Measurements from ENCODE around the gene LRTM1. TPM values are rescaled to one million over a fixed set of nuclear protein-coding genes. Genes with fewer than 3 reads are reported as not detected.

Gene LRTM1
- total RNA-seq, 1 donor = not detected

DNA sequence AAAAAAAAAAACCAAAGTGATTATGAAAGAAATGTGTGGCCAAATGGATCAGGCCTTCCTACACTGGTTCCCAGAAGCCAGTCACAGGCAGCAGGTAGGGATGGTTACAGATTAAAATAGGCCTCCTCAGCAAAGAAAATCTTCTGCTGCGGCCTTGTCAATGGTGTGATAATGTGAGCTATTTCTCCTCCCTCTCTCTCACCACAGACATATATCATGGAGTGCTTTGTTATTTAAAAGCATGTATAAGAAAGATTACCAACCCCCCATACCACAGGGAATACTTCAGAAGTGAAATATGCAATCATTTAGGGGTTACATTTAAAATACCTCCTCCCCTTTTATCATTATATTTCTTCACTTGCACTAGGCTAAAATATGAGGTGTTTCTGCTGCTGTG, 32.2 kb upstream of the LRTM1 start:
- DNase-seq (ENCODE audit: insufficient read length, low spot score, missing footprints) = no peak

DNA sequence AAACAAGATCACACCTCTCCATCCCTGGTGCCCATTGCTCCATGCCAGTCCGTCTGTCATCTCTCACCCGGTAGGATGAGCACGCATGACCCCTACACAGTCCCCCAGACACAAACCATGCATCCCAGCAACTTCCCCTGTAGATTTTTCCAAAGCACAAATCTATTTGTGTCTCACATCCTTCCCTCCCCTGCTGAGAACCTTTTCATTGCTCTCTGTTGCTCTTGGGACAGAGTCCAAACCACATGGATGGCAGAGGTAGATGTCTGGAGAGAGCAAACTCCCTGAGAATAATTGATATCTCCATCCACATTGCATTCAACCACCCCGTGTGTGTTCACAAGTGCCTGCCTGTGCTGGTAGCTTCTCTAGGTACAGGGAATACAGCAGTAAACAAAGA, 29.9 kb upstream of the LRTM1 start:
- Histone ChIP-seq H4K20me1 (ENCODE audit: insufficient read depth, low read length) (no peaks in the 10 kb centered on the region), H3K4me2 (ENCODE audit: insufficient read depth, low read length) (no peak overlapping the region), H3K27me3 (ENCODE audit: insufficient read depth, low read length) (no peaks in the 10 kb centered on the region), H3K4me1 (ENCODE audit: insufficient read depth, low read length) (peaks cover 14% of the 10 kb centered on the region), H3K27ac (ENCODE audit: low read depth, low read length) (no peak overlapping the region), H2AFZ (ENCODE audit: low read length) (no peak overlapping the region), H3K36me3 (ENCODE audit: insufficient read depth, low read length) (no peaks in the 10 kb centered on the region), H3K9me3 (ENCODE audit: low read depth, low read length) (no peaks in the 10 kb centered on the region), H3K4me3 (ENCODE audit: insufficient read depth, low read length) (no peak overlapping the region), H3K79me2 (ENCODE audit: insufficient read depth, low read length) (no peaks in the 10 kb centered on the region)
- TF ChIP-seq, protein P1, sequence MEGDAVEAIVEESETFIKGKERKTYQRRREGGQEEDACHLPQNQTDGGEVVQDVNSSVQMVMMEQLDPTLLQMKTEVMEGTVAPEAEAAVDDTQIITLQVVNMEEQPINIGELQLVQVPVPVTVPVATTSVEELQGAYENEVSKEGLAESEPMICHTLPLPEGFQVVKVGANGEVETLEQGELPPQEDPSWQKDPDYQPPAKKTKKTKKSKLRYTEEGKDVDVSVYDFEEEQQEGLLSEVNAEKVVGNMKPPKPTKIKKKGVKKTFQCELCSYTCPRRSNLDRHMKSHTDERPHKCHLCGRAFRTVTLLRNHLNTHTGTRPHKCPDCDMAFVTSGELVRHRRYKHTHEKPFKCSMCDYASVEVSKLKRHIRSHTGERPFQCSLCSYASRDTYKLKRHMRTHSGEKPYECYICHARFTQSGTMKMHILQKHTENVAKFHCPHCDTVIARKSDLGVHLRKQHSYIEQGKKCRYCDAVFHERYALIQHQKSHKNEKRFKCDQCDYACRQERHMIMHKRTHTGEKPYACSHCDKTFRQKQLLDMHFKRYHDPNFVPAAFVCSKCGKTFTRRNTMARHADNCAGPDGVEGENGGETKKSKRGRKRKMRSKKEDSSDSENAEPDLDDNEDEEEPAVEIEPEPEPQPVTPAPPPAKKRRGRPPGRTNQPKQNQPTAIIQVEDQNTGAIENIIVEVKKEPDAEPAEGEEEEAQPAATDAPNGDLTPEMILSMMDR (IDR thresholded peaks at IDR 0.05; ENCODE audit: extremely low read depth, low read depth, low read length) = no peak
- no peak for DNase-seq (ENCODE audit: insufficient read length, low spot score, missing footprints)

More for the DNA sequence above, 32.2 kb upstream of the LRTM1 start:
- peaks cover under 1% of the 10 kb centered on the region for H3K4me1 ChIP-seq (ENCODE audit: insufficient read depth, low read length)
- no peaks in the 10 kb centered on the region for H3K79me2 ChIP-seq (ENCODE audit: insufficient read depth, low read length)
- H3K9me3 ChIP-seq (ENCODE audit: low read depth, low read length) = no peaks in the 10 kb centered on the region
- no peak overlapping the region for H3K4me3 ChIP-seq (ENCODE audit: insufficient read depth, low read length)
- no peaks in the 10 kb centered on the region for H3K27me3 ChIP-seq (ENCODE audit: insufficient read depth, low read length)
- H3K36me3 ChIP-seq (ENCODE audit: insufficient read depth, low read length) = no peaks in the 10 kb centered on the region
- no peak overlapping the region for H3K4me2 ChIP-seq (ENCODE audit: insufficient read depth, low read length)
- H3K27ac ChIP-seq (ENCODE audit: low read depth, low read length) = no peak overlapping the region
- TF ChIP-seq, protein P1 (IDR thresholded peaks at IDR 0.05; ENCODE audit: extremely low read depth, low read depth, low read length) = no peak
- H4K20me1 ChIP-seq (ENCODE audit: insufficient read depth, low read length) = no peaks in the 10 kb centered on the region
- no peak overlapping the region for H2AFZ ChIP-seq (ENCODE audit: low read length)

DNA sequence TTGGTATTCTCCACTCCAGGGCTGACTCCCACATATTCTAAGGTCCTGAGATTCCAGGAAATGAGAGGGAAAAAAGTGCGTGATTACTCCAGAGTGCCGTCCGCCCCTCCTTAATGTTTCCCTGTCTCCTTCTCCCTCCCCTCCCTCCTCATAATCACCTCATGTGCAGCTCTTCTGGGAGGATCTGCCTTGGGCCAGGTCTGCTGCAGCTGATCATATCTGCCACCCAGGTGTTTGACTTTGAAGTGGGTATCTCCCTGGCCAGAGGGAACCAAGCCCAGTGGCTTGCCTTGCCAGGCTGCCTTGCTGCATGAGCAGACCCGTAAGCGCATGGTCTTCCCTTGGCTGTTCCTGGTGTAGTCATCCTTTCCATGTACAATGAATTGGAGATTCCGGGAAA, 28.1 kb upstream of the LRTM1 start:
- TF ChIP-seq, protein P1 (IDR thresholded peaks at IDR 0.05; ENCODE audit: extremely low read depth, low read depth, low read length) = no peak
- no peak for DNase-seq (ENCODE audit: insufficient read length, low spot score, missing footprints)

DNA sequence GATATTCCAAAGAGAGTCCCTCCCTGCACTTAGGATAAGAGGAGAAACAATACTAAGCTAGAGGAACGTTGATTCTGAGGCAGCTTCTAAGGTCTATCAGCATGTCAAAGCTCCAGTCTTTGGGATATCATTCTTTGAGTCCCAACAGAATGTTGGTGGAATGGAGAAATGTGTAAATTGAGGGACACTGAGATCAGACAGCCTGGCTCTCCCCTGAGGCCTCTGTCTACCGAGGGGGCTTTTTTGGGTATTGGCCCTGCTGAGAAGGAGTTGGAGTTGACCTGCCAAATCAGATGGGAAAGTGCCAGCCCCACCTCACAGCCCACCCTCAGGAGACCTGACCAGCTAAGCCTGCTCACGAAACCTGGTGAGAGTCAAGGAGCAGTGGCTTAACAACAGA, 27.6 kb upstream of the LRTM1 start:
- TF ChIP-seq, protein P1 (IDR thresholded peaks at IDR 0.05; ENCODE audit: extremely low read depth, low read depth, low read length) = no peak
- no peak for DNase-seq (ENCODE audit: insufficient read length, low spot score, missing footprints)
- Histone ChIP-seq H3K79me2 (ENCODE audit: insufficient read depth, low read length) (no peaks in the 10 kb centered on the region), H3K36me3 (ENCODE audit: insufficient read depth, low read length) (no peaks in the 10 kb centered on the region), H3K4me2 (ENCODE audit: insufficient read depth, low read length) (no peak overlapping the region), H3K27ac (ENCODE audit: low read depth, low read length) (no peak overlapping the region), H3K4me3 (ENCODE audit: insufficient read depth, low read length) (no peak overlapping the region), H2AFZ (ENCODE audit: low read length) (no peak overlapping the region), H4K20me1 (ENCODE audit: insufficient read depth, low read length) (no peaks in the 10 kb centered on the region), H3K9me3 (ENCODE audit: low read depth, low read length) (no peaks in the 10 kb centered on the region), H3K27me3 (ENCODE audit: insufficient read depth, low read length) (no peaks in the 10 kb centered on the region), H3K4me1 (ENCODE audit: insufficient read depth, low read length) (peaks cover 26% of the 10 kb centered on the region)

More for the DNA sequence above, 28.1 kb upstream of the LRTM1 start:
- Histone ChIP-seq H3K9me3 (ENCODE audit: low read depth, low read length) (no peaks in the 10 kb centered on the region), H3K36me3 (ENCODE audit: insufficient read depth, low read length) (no peaks in the 10 kb centered on the region), H3K27ac (ENCODE audit: low read depth, low read length) (no peak overlapping the region), H3K79me2 (ENCODE audit: insufficient read depth, low read length) (no peaks in the 10 kb centered on the region), H4K20me1 (ENCODE audit: insufficient read depth, low read length) (no peaks in the 10 kb centered on the region), H2AFZ (ENCODE audit: low read length) (no peak overlapping the region), H3K27me3 (ENCODE audit: insufficient read depth, low read length) (no peaks in the 10 kb centered on the region), H3K4me2 (ENCODE audit: insufficient read depth, low read length) (no peak overlapping the region), H3K4me3 (ENCODE audit: insufficient read depth, low read length) (no peak overlapping the region), H3K4me1 (ENCODE audit: insufficient read depth, low read length) (peaks cover 23% of the 10 kb centered on the region)

Measured in osteoblast (primary cell).